Stimulated activated CD4-positive, alpha-beta T cell treated with anti-CD3 and anti-CD28 coated beads, TNF-alpha, amount 100 ng/mL, for 4 hours (primary cell): ENCODE data around the gene WDFY1.

Experiments
- DNase-seq, 3 experiments: peaks; one replicate each; pipeline ENCODE4 v3.0.0-alpha.2; 2020; ENCODE audit warnings: low read depth in 3 of 3

WDFY1 gene

DNA sequence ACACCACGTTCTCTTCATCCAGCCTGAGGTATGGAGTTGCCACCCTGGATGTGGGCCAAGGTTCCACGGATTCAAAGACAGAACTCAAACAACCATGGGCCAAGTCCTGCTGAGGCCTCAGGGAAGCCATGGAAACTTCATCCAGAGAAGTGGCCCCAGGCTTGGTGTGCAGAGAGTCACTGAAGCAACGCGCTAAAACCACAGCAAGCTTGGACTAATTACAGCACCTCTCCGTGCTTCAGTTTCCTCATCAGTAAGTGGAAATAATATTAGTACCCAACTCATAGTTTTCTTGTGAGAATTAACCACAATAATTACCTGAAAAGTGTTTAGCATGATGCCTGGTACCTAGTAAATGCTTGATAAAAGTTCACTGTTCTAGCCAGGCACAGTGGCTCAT lies 88.6 kb downstream of the WDFY1 start:
- DNase-seq, result no peak

GRCh38 chr2:223856021-223856420 lies 89.1 kb downstream of the WDFY1 start:
- no peak for DNase-seq

DNA sequence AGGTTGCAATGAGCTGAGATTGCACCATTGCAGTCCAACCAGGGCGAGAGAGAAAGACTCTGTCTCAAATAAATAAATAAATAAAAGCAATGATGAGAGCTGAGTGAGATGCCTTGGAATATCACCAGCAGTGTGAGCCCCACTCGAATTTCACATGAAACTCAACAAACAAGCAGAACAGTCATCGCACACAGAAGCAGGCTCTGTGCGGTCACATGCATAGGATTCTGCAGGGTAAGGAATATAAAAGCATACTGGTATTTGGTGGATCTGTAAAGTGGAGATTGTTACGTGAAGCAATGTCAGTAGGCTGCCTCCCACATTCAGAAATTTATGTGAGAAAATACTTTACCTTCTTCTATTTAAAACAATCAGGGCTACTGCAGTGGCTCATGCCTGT lies 89.7 kb downstream of the WDFY1 start:
- DNase-seq, result no peak

- no peak for DNase-seq
Observed at GRCh38 chr2:223854741-223855140, 90.4 kb downstream of the WDFY1 start.

DNA sequence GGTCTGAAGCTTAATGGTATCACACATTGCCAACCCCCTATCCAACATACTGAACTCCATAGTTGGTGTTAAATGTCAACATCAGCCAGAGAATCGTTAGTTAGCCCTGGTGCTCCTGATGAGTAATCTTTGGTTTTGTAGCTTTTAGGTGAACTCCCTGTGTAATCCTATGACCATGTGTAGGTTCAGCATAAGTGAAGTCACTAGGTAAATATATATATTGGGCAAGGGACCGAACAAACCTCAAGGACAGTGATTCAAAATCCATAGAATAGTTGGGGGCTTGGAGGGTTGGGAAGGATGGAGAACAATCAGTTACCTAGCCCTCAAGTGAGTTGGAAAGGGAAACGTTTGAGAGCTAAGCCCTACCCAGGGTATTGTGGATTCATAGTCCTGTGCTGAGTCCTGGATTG lies 91.7 kb downstream of the WDFY1 start:
- DNase-seq, result no peak

DNA sequence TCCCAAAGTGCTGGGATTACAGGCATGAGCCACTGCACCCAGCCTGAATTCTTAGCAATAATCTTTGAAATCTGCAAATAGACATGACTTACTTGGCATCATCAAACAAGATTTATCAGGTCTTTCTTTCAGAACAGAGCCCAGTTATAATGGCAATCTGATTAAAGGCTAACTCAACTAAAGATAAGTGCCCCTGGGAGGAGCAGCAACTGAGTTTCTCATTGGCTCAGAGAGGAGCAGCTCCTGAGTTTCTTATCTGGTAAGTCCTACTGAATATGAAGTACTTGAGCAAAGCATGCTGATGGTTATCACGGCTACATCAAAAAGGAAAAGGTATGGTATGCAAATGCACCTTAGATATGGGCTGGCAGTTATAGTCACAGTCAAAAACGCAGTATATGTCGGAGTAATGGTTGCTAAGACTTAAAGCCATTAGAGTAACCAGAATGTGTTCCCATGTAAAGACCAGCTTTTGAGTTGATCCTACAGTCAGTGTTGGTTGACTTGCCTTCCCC lies 92.8 kb downstream of the WDFY1 start:
- no peak for DNase-seq

DNA sequence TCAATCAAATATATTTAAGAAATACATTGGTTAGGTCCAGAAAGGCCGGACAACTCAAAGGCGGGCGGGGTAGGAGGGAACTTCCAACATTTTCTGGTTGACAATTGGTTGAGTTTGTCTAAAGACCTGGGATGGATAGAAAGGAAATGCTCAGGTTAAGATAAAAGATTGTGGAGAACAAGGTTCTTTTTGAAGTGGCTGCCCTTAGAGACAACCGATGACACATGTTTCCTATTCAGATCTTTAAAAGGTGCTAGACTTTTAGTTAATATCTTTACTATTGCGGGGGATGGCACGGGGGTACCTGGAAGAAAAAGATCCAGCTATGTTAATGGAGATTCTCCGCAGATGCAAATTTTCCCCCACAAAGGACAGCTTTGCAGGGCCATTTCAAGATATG lies 97.7 kb downstream of the WDFY1 start:
- no peak for DNase-seq

DNA sequence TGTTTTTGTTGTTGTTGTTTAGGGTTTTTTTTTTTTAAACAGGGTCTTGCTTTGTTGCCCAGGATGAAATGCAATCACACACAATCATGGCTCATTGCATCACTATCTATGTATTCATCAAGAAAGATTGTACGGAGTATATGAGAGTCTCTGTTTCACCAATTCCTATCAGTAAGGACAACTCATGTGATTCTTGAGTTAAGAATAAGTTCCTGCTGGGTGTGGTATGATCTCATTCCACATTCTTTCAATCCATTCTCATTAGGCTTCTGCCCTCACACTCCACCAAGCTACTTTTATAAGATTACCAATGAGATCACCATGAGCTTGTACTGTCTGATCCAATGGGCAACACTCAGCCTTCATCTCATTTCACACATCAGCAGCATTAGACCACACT lies 98.6 kb downstream of the WDFY1 start:
- no peak for DNase-seq

DNA sequence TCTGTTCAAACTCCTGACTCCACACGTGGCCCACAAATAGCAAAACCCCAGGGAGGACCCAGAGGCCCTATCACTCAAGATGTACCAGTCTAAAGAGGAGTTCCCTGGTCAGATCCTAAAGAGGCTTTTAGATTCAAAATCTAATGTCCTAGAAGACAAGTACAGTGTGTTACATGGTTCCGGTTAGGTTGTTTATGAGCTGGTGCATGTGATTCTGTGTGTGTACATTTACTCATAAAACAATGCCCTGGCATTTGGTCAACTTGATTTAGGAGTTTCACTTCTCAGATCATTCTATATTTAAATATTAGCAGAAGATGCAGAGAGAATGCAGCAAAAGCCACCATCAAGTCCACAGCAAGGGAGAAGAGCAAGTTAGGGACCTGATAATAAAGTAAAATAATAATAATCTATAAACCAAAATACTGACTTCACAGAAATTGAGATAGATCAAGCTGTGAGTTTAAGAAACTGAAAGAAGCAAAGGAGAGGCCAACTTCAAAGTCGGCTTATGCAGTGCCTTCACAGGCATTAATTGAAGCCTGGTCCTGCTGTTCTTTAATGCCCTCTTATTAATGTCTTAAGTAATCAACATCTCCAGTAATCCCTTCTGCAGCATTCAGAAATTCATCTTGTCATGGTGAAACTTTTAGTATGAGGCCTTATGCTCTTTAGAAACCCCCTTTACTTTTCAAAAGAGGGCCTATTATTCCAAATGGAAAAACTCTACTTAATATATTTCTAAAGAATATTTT lies 103.5 kb downstream of the WDFY1 start:
- no peak for DNase-seq

GRCh38 chr2:223837287-223838061 lies 107.7 kb downstream of the WDFY1 start, which contains the start of gene AP1S3:
AP1S3 (minus strand) TSS chr2:223837582; CDS start chr2:223837450, 132 bp downstream.
- peak; percentile 55 to 61 (median 60) for DNase-seq

GRCh38 chr2:223835701-223836532 lies 109.2 kb downstream of the WDFY1 start:
- DNase-seq, result no peak

GRCh38 chr2:223834431-223834830 lies 110.7 kb downstream of the WDFY1 start:
- no peak for DNase-seq

DNA sequence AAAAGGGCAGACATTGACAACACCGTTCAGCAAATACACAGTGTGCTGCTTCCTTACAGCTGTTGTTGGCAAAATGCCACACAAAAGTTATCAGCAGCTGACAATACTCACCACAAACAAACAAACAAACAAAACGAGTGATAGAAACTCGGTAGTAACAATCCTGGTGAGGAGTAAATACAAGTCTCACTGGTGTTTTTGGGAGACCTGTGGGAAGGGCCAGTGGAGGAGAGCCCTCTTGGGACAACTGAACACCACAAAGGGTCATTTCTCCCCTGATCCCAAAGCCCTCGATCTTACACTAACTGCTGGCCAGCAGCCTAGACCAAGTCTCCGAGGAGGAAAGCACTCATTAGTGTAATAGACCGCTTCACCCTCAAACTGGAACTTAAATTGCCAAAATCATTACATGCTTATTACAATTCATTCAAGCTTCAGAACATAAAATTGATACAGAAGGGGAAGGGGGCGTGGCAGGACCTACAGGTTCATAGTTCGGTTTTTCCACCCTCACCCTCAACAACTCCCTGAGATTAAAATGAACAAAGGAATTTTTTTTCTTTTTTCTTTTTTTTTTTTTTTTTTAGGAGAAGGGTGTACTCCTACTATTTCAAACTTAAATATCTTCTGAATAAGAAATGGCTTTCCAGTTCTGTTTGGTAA lies 112.8 kb downstream of the WDFY1 start:
- no peak for DNase-seq

DNA sequence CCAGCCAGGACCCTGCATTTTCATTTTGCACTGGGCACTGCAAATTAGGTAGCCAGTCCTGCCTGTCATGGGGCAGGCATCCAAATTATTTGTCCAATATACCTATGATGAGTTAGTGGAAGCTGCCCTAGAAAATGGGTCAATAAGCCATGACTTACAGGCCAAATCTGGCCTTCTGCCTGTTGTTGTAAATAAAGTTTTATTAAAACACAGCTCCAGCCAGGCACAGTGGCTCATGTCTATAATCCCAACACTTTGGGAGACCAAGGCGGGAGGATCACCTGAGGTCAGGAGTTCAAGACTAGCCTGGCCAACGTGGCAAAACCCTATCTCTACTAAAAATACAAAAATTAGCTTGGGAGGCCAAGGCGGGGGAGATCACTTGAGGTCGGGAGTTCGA lies 116.0 kb downstream of the WDFY1 start:
- no peak for DNase-seq

DNA sequence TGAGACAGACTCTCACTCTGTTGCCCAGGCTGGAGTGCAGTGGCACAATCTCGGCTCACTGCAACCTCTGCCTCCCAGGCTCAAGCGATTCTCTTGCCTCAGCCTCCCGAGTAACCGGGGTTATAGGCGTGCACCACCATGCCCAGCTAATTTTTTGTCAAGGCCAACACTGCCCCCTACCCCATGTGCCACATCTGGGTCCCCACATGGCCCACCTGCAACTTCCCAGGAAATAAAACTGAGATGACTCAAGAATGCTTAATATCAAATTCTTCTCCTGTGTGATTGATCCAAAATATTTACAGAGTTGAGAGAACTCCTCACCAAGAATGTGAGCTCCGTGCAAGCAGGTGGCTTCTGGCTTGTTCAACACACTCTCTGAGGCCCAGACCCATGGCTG lies 116.8 kb downstream of the WDFY1 start:
- no peak for DNase-seq

DNA sequence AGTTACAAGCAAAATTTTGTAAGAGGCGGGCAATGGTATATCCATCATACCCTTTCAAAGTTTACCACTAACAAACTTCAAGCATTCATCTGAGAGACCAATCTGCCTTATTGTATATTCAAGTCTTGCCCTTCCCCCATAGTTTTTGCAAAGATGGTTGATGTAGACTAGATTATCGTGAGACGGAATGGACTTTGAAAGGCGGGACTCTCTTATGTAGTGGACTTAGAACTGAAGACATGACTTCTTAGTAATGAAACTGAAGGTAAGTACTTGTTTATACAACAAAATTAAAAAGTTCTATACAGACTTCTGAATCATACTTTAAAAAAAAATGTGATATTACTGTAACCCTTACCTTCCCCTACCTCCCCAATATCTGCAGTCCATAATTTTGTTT lies 118.1 kb downstream of the WDFY1 start:
- no peak for DNase-seq
